ENCODE data around the gene HS3ST6.

Gene HS3ST6

GRCh38 chr16:1938316-1938715, 20.1 kb upstream of the HS3ST6 start:
- no peaks in the 10 kb centered on the region for H3K27me3 ChIP-seq (ENCODE audit: insufficient read depth, poor library complexity, severe bottlenecking)
- DNase-seq (ENCODE audit: low read depth in 1 of 2, low spot score in 1 of 2) = peak; percentile 85 to 97
- H3K27ac ChIP-seq (replicated peaks) = peak overlapping the region; percentile 85
- no peak overlapping the region for H3K4me3 ChIP-seq (replicated peaks; ENCODE audit: insufficient read depth, low read length)
- TF ChIP-seq POLR2AphosphoS5 (IDR thresholded peaks at IDR 0.05; ENCODE audit: low read depth) (peak; percentile 99), SPI1 (IDR thresholded peaks at IDR 0.05; ENCODE audit: borderline replicate concordance, low read depth) (peak; percentile 90), REST (IDR thresholded peaks at IDR 0.05; ENCODE audit: insufficient replicate concordance, low read depth) (peak; percentile 64), GABPA (IDR thresholded peaks at IDR 0.05; ENCODE audit: low read depth) (peak; percentile 70), CTCF (IDR thresholded peaks at IDR 0.05; ENCODE audit: insufficient read depth, low read length) (no peak)

GRCh38 chr16:1936945-1937479, 18.8 kb upstream of the HS3ST6 start:
- Histone ChIP-seq H3K27ac (replicated peaks) (peak overlapping the region; percentile 85; the same call in 1 of the 2 replicates), H3K4me3 (replicated peaks; ENCODE audit: insufficient read depth, low read length) (no peak overlapping the region), H3K27me3 (ENCODE audit: insufficient read depth, poor library complexity, severe bottlenecking) (no peaks in the 10 kb centered on the region)
- no peak for DNase-seq (ENCODE audit: low read depth in 1 of 2, low spot score in 1 of 2)
- no peak for TF ChIP-seq REST (IDR thresholded peaks at IDR 0.05; ENCODE audit: insufficient replicate concordance, low read depth)
- TF ChIP-seq POLR2AphosphoS5 (IDR thresholded peaks at IDR 0.05; ENCODE audit: low read depth) = no peak
- TF ChIP-seq SPI1 (IDR thresholded peaks at IDR 0.05; ENCODE audit: borderline replicate concordance, low read depth) = no peak
- TF ChIP-seq CTCF (IDR thresholded peaks at IDR 0.05; ENCODE audit: insufficient read depth, low read length) = no peak
- no peak for TF ChIP-seq GABPA (IDR thresholded peaks at IDR 0.05; ENCODE audit: low read depth)

- H3K27me3 ChIP-seq (ENCODE audit: insufficient read depth, poor library complexity, severe bottlenecking) = no peaks in the 10 kb centered on the region
- no peak for DNase-seq (ENCODE audit: low read depth in 1 of 2, low spot score in 1 of 2)
- no peak overlapping the region for H3K27ac ChIP-seq (replicated peaks)
- TF ChIP-seq REST (IDR thresholded peaks at IDR 0.05; ENCODE audit: insufficient replicate concordance, low read depth) = no peak
- TF ChIP-seq GABPA (IDR thresholded peaks at IDR 0.05; ENCODE audit: low read depth) = no peak
- TF ChIP-seq SPI1 (IDR thresholded peaks at IDR 0.05; ENCODE audit: borderline replicate concordance, low read depth) = no peak
- no peak; the same call in 1 of the 2 replicates for TF ChIP-seq POLR2AphosphoS5 (IDR thresholded peaks at IDR 0.05; ENCODE audit: low read depth)
- TF ChIP-seq CTCF (IDR thresholded peaks at IDR 0.05; ENCODE audit: insufficient read depth, low read length) = no peak
- H3K4me3 ChIP-seq (replicated peaks; ENCODE audit: insufficient read depth, low read length) = no peak overlapping the region
These were observed 15.0 kb upstream of the HS3ST6 start for GRCh38 chr16:1933097-1933661.

Data from HL-60 (cell line).